GM19193 (cell line): Measurements from ENCODE around the gene DSE.

Source experiments
- POLR2A ChIP-seq: IDR thresholded peaks from 4 replicates; pipeline ENCODE4 v1.6.1; 2011; ENCODE audit not compliant: insufficient read depth, insufficient read length; ENCODE audit errors: extremely low read depth

DSE gene

DNA sequence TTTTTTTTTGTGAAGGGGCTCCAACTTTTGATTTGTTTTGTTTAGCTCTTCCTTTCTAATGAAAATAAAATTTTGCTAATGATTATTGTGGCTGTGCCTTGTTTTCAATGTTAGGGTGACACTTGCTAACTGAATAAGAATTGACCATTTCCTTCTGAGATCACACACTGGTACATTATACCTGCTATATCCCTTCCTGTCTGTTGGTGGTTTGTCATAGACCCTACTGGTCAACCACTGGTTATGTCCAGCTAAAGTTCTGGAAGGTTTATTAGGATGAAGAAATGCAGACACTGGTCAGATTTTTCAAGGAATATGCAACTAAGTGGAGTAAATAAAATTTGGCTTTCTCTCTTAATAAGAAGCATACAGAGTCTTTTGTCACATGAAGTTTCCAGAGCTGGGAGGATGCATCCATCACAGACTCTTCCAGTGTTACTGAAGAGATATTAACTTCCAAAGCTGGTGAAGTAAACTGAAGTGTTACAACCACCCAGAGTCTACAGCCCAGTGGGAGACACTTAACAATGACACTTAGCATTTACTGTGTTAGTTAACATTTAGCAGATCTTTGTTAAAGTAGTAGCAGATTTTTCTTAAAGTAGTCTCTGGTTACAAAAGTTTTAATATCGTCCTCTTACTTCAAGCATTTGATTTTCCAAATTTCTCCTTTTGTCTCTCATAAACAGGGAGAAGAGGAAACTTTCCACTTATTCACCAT is 121.0 kb downstream of the DSE start:
- TF ChIP-seq POLR2A: no peak

DNA sequence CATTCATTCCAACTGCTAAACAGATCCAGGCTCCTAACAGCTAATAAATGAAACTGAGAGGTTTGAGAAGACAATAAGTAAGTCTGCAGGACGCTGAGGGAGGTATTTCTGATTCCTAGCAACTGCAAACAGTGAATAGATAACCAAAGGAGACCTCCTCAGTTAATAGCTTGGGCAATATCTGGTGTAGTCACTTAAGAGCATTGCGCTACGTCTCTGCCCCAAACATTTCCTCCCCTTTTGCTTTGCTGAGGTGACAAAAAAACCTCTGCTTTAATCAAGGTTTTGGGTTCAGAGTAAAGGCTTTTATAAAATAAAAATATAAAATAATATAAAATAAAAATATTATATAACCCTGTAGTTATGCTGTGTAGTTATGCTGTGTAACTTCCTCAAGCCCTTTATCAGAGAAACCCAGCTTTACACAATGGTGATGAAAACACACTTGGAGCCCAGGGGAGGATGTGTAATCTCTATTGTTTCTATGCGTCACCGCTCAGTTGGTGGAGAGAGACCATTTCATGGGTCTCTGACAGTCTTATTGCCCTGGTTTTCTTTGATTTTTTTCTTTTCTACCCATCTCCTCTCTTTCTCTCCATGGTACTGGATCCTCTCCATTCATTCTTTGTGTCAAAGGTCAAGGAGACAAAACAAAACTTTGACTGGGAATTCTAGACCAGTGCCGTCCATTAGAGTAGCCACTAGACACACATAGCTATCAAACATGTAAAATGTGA is 121.8 kb downstream of the DSE start:
- no peak for TF ChIP-seq POLR2A
